OCI-LY1 (cell line): Measurements from ENCODE around the gene RNF112.

ENCODE experiments used
- EZH2 ChIP-seq: fragments of 200-600 bp; sonication (generic), shearing (Covaris generic); IDR thresholded peaks from 2 replicates; pipeline ENCODE4 v1.8.0; 2017; ENCODE audit warnings: borderline replicate concordance, mixed run types, mild to moderate bottlenecking, antibody characterized with exemption, low read length, moderate library complexity, mixed read lengths
- TF ChIP-seq, protein P1 (sequence below): fragments of 200-600 bp; sonication (generic), shearing (Covaris generic); IDR thresholded peaks from 2 replicates; pipeline ENCODE4 v1.5.1; 2017; ENCODE audit warnings: mild to moderate bottlenecking, antibody characterized with exemption, low read length, moderate library complexity, mixed read lengths

DNA sequence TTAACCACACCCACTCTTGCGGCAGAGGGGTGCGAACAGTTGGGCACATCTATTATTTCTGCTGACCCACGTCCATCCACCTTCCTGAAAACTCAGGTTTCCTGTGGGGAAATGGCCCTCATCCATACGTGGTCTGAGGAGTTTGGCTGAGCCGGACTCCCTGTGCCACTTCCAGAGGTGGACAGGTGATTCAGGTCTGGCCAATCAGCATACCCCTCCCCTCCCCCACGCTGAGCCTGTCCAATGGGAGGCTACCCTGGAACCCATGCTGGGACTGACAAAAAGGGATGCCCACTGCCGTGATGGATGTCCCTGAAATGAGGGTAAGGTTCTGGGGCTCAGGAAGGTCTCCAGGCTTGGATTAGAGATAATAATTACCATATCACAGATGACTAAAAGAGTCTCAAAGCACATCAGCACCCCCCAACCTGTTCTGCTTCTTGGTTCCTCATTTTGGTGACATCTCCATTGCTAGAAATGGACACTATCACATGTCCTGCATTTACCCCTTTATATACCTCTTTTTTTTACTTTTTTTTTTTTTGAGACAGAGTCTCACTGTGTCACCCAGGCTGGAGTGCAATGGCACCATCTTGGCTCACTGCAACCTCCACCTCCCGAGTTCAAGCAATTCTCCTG lies 38.0 kb upstream of the RNF112 start:
- TF ChIP-seq, protein P1, sequence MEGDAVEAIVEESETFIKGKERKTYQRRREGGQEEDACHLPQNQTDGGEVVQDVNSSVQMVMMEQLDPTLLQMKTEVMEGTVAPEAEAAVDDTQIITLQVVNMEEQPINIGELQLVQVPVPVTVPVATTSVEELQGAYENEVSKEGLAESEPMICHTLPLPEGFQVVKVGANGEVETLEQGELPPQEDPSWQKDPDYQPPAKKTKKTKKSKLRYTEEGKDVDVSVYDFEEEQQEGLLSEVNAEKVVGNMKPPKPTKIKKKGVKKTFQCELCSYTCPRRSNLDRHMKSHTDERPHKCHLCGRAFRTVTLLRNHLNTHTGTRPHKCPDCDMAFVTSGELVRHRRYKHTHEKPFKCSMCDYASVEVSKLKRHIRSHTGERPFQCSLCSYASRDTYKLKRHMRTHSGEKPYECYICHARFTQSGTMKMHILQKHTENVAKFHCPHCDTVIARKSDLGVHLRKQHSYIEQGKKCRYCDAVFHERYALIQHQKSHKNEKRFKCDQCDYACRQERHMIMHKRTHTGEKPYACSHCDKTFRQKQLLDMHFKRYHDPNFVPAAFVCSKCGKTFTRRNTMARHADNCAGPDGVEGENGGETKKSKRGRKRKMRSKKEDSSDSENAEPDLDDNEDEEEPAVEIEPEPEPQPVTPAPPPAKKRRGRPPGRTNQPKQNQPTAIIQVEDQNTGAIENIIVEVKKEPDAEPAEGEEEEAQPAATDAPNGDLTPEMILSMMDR = no peak
- TF ChIP-seq EZH2 = no peak
